PFSK-1 (cell line): Measurements from ENCODE around the gene ATP5PO.

Experiments
- SIN3A ChIP-seq: IDR thresholded peaks from 2 replicates; pipeline ENCODE4 v1.6.1; 2012; ENCODE audit warnings: mild to moderate bottlenecking, low read length, moderate library complexity, borderline replicate concordance; ENCODE audit not compliant: insufficient read depth
- TF ChIP-seq, protein P1 (sequence below), 2 experiments: IDR thresholded peaks; 2 replicates each; pipeline versions ENCODE4 v1.6.1 to v1.8.0; 2011 to 2012; ENCODE audit warnings: low read depth in 2 of 2, low read length in 2 of 2, control low read depth in 1 of 2, inconsistent platforms in 1 of 2, mild to moderate bottlenecking in 1 of 2, moderate library complexity in 1 of 2; ENCODE audit not compliant: insufficient read depth in 1 of 2

DNA sequence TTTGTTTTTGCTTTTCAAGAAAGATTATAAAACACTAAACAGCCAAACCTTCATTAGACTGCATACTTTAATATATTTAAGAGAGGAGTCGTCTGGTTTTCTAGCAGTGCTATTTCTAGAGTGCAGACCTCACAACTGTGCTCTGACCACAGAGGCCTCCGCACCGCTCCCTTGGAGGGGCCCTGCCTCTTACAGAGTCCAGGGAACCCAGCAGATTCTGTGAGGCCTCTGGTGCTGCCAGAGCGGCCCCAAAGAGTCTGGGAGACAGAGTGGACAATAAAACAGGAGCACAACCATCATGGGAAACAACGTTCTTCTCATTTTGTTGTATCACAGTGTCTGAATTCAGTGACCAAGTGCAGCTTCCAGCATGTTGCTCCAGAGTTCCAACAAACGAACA, 5.8 kb downstream of the ATP5PO start:
- TF ChIP-seq, protein P1, sequence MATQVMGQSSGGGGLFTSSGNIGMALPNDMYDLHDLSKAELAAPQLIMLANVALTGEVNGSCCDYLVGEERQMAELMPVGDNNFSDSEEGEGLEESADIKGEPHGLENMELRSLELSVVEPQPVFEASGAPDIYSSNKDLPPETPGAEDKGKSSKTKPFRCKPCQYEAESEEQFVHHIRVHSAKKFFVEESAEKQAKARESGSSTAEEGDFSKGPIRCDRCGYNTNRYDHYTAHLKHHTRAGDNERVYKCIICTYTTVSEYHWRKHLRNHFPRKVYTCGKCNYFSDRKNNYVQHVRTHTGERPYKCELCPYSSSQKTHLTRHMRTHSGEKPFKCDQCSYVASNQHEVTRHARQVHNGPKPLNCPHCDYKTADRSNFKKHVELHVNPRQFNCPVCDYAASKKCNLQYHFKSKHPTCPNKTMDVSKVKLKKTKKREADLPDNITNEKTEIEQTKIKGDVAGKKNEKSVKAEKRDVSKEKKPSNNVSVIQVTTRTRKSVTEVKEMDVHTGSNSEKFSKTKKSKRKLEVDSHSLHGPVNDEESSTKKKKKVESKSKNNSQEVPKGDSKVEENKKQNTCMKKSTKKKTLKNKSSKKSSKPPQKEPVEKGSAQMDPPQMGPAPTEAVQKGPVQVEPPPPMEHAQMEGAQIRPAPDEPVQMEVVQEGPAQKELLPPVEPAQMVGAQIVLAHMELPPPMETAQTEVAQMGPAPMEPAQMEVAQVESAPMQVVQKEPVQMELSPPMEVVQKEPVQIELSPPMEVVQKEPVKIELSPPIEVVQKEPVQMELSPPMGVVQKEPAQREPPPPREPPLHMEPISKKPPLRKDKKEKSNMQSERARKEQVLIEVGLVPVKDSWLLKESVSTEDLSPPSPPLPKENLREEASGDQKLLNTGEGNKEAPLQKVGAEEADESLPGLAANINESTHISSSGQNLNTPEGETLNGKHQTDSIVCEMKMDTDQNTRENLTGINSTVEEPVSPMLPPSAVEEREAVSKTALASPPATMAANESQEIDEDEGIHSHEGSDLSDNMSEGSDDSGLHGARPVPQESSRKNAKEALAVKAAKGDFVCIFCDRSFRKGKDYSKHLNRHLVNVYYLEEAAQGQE (IDR thresholded peaks at IDR 0.05; ENCODE audit: insufficient read depth in 1 of 2, low read depth in 2 of 2, low read length in 2 of 2) = no peak
- TF ChIP-seq SIN3A = no peak
